Body of pancreas (tissue), 4 donors: ENCODE measurements around the gene SLC47A2.

Source experiments
- POLR2A ChIP-seq, 3 donors: fragments of 450-650 bp; IDR thresholded peaks; one replicate each; pipeline ENCODE4 v1.6.1; 2016; ENCODE audit warnings: antibody characterized with exemption in 3 of 3, mild to moderate bottlenecking in 2 of 3
- TF ChIP-seq, protein P1 (sequence below), 7 experiments: fragments of 450-650 bp in 4 of 7; fragments of 200-600 bp in 3 of 7; sonication (generic) in 3 of 7; IDR thresholded peaks; one replicate each; pipeline ENCODE4 v1.5.1; 2016 to 2019; ENCODE audit warnings: antibody characterized with exemption in 7 of 7

DNA sequence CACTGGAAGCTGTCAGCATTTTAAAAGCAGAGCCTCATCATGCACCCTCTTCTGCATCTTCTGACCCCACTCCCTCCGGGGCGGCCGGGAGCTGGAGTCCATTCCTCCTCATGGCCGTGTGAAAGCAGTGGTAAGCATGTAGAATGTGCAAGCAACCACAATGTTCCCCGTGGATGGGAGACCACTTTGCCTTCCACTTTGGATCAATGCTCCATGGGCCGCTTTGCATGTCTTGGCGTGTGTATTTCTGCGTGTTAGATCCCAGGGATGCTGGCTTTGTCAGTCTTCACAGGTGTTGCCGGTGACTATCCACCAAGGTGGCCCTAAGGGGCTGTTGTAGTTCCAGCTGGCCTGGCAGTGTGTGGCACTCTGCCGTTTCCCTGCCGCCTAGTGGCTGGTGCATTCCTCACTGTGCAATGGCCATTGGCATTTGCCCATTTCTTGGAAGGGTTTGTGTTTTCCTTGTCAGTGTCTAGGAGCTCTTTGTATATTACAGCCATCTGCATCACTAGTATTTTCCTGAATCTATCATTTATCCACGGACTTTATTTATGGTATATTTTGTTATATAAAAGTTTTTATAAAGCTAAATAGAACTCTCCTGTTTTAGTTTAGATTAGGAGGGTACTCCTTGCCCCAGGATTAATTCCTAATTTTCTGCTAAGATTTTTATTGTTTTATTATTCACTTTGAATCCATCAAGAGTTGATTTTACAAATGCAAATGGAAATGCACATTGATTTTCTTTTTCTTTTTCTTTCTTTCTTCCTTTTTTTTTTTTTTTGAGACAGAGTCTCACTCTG, 37.5 kb upstream of the SLC47A2 start:
- no peak for TF ChIP-seq POLR2A (IDR thresholded peaks at IDR 0.05)
- TF ChIP-seq, protein P1, sequence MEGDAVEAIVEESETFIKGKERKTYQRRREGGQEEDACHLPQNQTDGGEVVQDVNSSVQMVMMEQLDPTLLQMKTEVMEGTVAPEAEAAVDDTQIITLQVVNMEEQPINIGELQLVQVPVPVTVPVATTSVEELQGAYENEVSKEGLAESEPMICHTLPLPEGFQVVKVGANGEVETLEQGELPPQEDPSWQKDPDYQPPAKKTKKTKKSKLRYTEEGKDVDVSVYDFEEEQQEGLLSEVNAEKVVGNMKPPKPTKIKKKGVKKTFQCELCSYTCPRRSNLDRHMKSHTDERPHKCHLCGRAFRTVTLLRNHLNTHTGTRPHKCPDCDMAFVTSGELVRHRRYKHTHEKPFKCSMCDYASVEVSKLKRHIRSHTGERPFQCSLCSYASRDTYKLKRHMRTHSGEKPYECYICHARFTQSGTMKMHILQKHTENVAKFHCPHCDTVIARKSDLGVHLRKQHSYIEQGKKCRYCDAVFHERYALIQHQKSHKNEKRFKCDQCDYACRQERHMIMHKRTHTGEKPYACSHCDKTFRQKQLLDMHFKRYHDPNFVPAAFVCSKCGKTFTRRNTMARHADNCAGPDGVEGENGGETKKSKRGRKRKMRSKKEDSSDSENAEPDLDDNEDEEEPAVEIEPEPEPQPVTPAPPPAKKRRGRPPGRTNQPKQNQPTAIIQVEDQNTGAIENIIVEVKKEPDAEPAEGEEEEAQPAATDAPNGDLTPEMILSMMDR (IDR thresholded peaks at IDR 0.05): peak; percentile 44 to 74 (median 61)
